Liver (tissue), 9 donors: ENCODE data around the gene RAB38. TPM values are rescaled to one million over a fixed set of nuclear protein-coding genes. Genes with fewer than 3 reads are reported as not detected.

Source experiments
- DNase-seq: peaks from one replicate; pipeline ENCODE4 v3.0.0-alpha.2; 2017; ENCODE audit warnings: low spot score
- H3K27ac ChIP-seq, 2 donors: one replicate each; pipeline ENCODE4 v1.7.0; 2013; ENCODE audit warnings: inconsistent platforms in 2 of 2, low read length in 2 of 2, control low read depth in 1 of 2, low read depth in 1 of 2, mild to moderate bottlenecking in 1 of 2
- H3K27me3 ChIP-seq, 4 donors: one replicate each; pipeline versions ENCODE4 v1.6.1 to v1.7.0; 2013; ENCODE audit warnings: low read length in 3 of 4, inconsistent platforms in 1 of 4, mild to moderate bottlenecking in 1 of 4, moderate library complexity in 1 of 4; ENCODE audit not compliant: control insufficient read depth in 4 of 4, insufficient read depth in 4 of 4
- H3K36me3 ChIP-seq, 4 donors: one replicate each; pipeline versions ENCODE4 v1.6.1 to v1.7.0; 2013; ENCODE audit warnings: low read length in 3 of 4, mild to moderate bottlenecking in 3 of 4, low read depth in 1 of 4, moderate library complexity in 1 of 4; ENCODE audit not compliant: control insufficient read depth in 4 of 4, insufficient read depth in 3 of 4
- H3K4me1 ChIP-seq, 4 donors: one replicate each; pipeline versions ENCODE4 v1.6.1 to v1.7.0; 2013; ENCODE audit warnings: low read length in 3 of 4, mild to moderate bottlenecking in 3 of 4, moderate library complexity in 1 of 4; ENCODE audit not compliant: control insufficient read depth in 4 of 4, insufficient read depth in 4 of 4
- H3K4me3 ChIP-seq, 3 donors: one replicate each; pipeline versions ENCODE4 v1.6.1 to v1.7.0; 2013; ENCODE audit warnings: low read length in 3 of 3, control low read depth in 1 of 3, low read depth in 1 of 3, mild to moderate bottlenecking in 1 of 3
- H3K9ac ChIP-seq, 2 donors: one replicate each; pipeline ENCODE4 v1.7.0; 2013; ENCODE audit warnings: low read length in 2 of 2, mild to moderate bottlenecking in 2 of 2, moderate library complexity in 2 of 2, control low read depth in 1 of 2, low read depth in 1 of 2
- H3K9me3 ChIP-seq, 4 donors: one replicate each; pipeline versions ENCODE4 v1.6.1 to v1.7.0; 2013; ENCODE audit warnings: low read length in 3 of 4; ENCODE audit not compliant: control insufficient read depth in 4 of 4
- ATF3 ChIP-seq: IDR thresholded peaks from 2 replicates; pipeline ENCODE4 v1.6.1; 2016; ENCODE audit warnings: antibody characterized with exemption
- EGR1 ChIP-seq, 2 donors: IDR thresholded peaks; 2 replicates each; pipeline ENCODE4 v1.6.1; 2016 to 2018; ENCODE audit warnings: antibody characterized with exemption in 2 of 2, low read depth in 2 of 2
- FOXA1 ChIP-seq: IDR thresholded peaks from 2 replicates; pipeline ENCODE4 v1.6.1; 2016; ENCODE audit warnings: antibody characterized with exemption
- GABPA ChIP-seq, 2 donors: IDR thresholded peaks in 1 of 2; conservative IDR thresholded peaks in 1 of 2; 2 replicates each; pipeline ENCODE4 v1.6.1; 2016; ENCODE audit warnings: antibody characterized with exemption in 2 of 2, mild to moderate bottlenecking in 1 of 2, moderate library complexity in 1 of 2
- JUND ChIP-seq, 2 donors: IDR thresholded peaks; 2 replicates each; pipeline ENCODE4 v1.6.1; 2016; ENCODE audit warnings: antibody characterized with exemption in 2 of 2
- RAD21 ChIP-seq, 2 donors: IDR thresholded peaks; 2 replicates each; pipeline ENCODE4 v1.6.1; 2016; ENCODE audit warnings: antibody characterized with exemption in 2 of 2, mild to moderate bottlenecking in 2 of 2
- REST ChIP-seq: IDR thresholded peaks from 2 replicates; pipeline ENCODE4 v1.6.1; 2016; ENCODE audit warnings: antibody characterized with exemption, mild to moderate bottlenecking
- SP1 ChIP-seq: IDR thresholded peaks from 2 replicates; pipeline ENCODE4 v1.6.1; 2018; ENCODE audit warnings: antibody characterized with exemption, mild to moderate bottlenecking
- TAF1 ChIP-seq: conservative IDR thresholded peaks from 2 replicates; pipeline ENCODE4 v1.6.1; 2016; ENCODE audit warnings: antibody characterized with exemption, mild to moderate bottlenecking
- ZBTB33 ChIP-seq: IDR thresholded peaks from 2 replicates; pipeline ENCODE4 v1.6.1; 2016; ENCODE audit warnings: antibody characterized with exemption
- WGBS: extraction: QIAGEN DNeasy Blood & Tissue Kit; methylation state at CpG from one replicate; pipeline ENCODE4 v1.1.7; 2013; 5-methylcytosine and 5-hydroxymethylcytosine counted together
- polyA plus RNA-seq, 2 donors: library from polyadenylated mRNA; stranded (reverse) in 1 of 2; unstranded in 1 of 2; fragments of 200-250 nt in 1 of 2; fragments of >200 nt in 1 of 2; fragmentation: Nextera tagmentation in 1 of 2; extraction: Ambion mirVana in 1 of 2; gene quantifications; one replicate each; pipeline versions ENCODE4 v1.2.1 to v1.2.3, GENCODE V29; 2013 to 2015
- total RNA-seq, 2 donors: library from RNA; depleted of rRNA; stranded (reverse); fragments of >200 nt; gene quantifications; one replicate each; pipeline ENCODE4 v1.2.3, GENCODE V29; 2014
- TF ChIP-seq, protein P1 (sequence below): IDR thresholded peaks from 2 replicates; pipeline ENCODE4 v1.6.1; 2016; ENCODE audit warnings: antibody characterized with exemption
- donor health status: healthy.
- donor health status: healthy.
- donor health status: healthy.
- donor health status: healthy.
- donor health status: healthy.

Gene RAB38
- total and polyA plus RNA-seq, 4 donors = 0.32 to 2.2 (median 0.48) TPM

DNA sequence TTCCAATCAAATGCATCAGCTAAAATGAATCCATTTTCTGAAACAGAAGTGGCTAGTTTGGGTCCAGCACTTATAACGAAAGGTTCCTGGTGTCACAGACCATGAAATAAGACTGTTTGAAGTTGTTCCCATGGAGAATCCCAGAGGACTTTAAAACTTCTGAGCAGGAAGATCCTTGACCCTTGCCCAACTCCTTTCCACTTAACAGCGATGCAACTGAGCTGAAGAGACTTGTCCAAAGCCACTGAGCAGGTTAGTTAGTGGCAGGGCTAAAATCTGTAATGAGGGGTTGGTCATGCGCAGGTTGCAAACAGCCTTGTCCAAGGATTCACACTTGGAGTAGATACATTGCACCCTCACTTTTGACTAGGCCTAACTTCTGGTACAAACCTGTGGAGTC is 1.3 kb downstream of the RAB38 start:
- TF ChIP-seq REST = no peak
- TF ChIP-seq, protein P1, sequence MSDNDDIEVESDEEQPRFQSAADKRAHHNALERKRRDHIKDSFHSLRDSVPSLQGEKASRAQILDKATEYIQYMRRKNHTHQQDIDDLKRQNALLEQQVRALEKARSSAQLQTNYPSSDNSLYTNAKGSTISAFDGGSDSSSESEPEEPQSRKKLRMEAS = no peak
- TF ChIP-seq JUND (IDR thresholded peaks at IDR 0.05) = no peak
- TF ChIP-seq SP1 = no peak
- no peak for TF ChIP-seq TAF1
- TF ChIP-seq ATF3 = no peak
- TF ChIP-seq GABPA (IDR thresholded peaks at IDR 0.05 in 1 of 2, conservative IDR thresholded peaks at IDR 0.05 in 1 of 2) = no peak
- TF ChIP-seq EGR1 (IDR thresholded peaks at IDR 0.05; ENCODE audit: low read depth in 2 of 2) = no peak
- no peaks in the 10 kb centered on the region for H3K9me3 ChIP-seq
- peaks cover 0 to 8% (median 5%) of the 10 kb centered on the region in 4 donors for H3K4me1 ChIP-seq
- DNase-seq = no peak
- no peaks in the 10 kb centered on the region for H3K36me3 ChIP-seq
- no peak overlapping the region for H3K9ac ChIP-seq
- WGBS = 89% methylated on average over 3 of the region's 3 CpGs
- H3K27me3 ChIP-seq = no peaks in the 10 kb centered on the region
- no peak overlapping the region for H3K4me3 ChIP-seq
- H3K27ac ChIP-seq = no peak overlapping the region

- DNase-seq = no peak
- Histone ChIP-seq H3K27me3 (no peaks in the 10 kb centered on the region), H3K27ac (no peak overlapping the region), H3K4me1 (peaks cover 0 to 8% (median 5%) of the 10 kb centered on the region in 4 donors), H3K4me3 (no peak overlapping the region), H3K9ac (no peak overlapping the region), H3K9me3 (no peaks in the 10 kb centered on the region), H3K36me3 (no peaks in the 10 kb centered on the region)
- WGBS = 67% methylated on average over 2 of the region's 2 CpGs
- TF ChIP-seq RAD21 (IDR thresholded peaks at IDR 0.05) = no peak
- TF ChIP-seq EGR1 (IDR thresholded peaks at IDR 0.05; ENCODE audit: low read depth in 2 of 2) = no peak
- TF ChIP-seq SP1 = no peak
- no peak for TF ChIP-seq FOXA1
- TF ChIP-seq ZBTB33 = no peak
- TF ChIP-seq, protein P1 = no peak
- TF ChIP-seq ATF3 = no peak
These were observed 3.3 kb downstream of the RAB38 start for GRCh38 chr11:88171982-88172381.
